Psoas muscle (tissue), 8 donors: Measurements from ENCODE around the gene C3orf38. TPM values are rescaled to one million over a fixed set of nuclear protein-coding genes. Genes with fewer than 3 reads are reported as not detected.
A peak's percentile ranks its signal among the peaks of the same experiment; 100 is the strongest.

Experiments used
- ATAC-seq, 4 donors: fragments of 200-7000 bp; cut with Tn5 transposase; one replicate each; pipeline ENCODE4 v1.9.1; 2020; ENCODE audit warnings: moderate library complexity in 3 of 4, mild to moderate bottlenecking in 2 of 4
- DNase-seq, 2 donors: peaks; one replicate each; pipeline ENCODE4 v3.0.0-alpha.2; 2020
- H3K27ac ChIP-seq: fragments of 200-600 bp; one replicate; pipeline ENCODE4 v1.8.0; 2022
- H3K27me3 ChIP-seq, 3 donors: fragments of 200-600 bp in 1 of 3; one replicate each; pipeline versions ENCODE4 v1.6.1 to v1.8.0; 2013 to 2022; ENCODE audit warnings: low read length in 2 of 3, mild to moderate bottlenecking in 2 of 3, moderate library complexity in 1 of 3; ENCODE audit not compliant: insufficient read depth in 3 of 3
- H3K36me3 ChIP-seq, 2 donors: fragments of 200-600 bp in 1 of 2; one replicate each; pipeline versions ENCODE4 v1.6.1 to v1.8.0; 2013 to 2022; ENCODE audit warnings: low read depth in 1 of 2, mild to moderate bottlenecking in 1 of 2, moderate library complexity in 1 of 2; ENCODE audit not compliant: insufficient read depth in 1 of 2
- H3K4me1 ChIP-seq: fragments of 200-600 bp; one replicate; pipeline ENCODE4 v1.8.0; 2022
- H3K4me3 ChIP-seq: fragments of 200-600 bp; one replicate; pipeline ENCODE4 v1.8.0; 2022; ENCODE audit warnings: mild to moderate bottlenecking
- H3K9me3 ChIP-seq: fragments of 200-600 bp; one replicate; pipeline ENCODE4 v1.8.0; 2022
- WGBS, 3 donors: extraction: QIAGEN DNeasy Blood & Tissue Kit; methylation state at CpG; one replicate each; pipeline versions ENCODE4 v1.1.6 to v1.1.7; 2013; 5-methylcytosine and 5-hydroxymethylcytosine counted together
- intact Hi-C, 2 donors: fragments of 100-400 bp; cut with DNase I; formaldehyde crosslinking; loops; one replicate each; pipeline versions ENCODE4 v1.11.0 to v1.14.2; 2022
- polyA plus RNA-seq, 3 donors: library from polyadenylated mRNA; stranded (reverse); fragments of 200-250 nt; gene quantifications; one replicate each; pipeline ENCODE4 v1.2.3, GENCODE V29; 2013
- total RNA-seq, 4 donors: library from RNA; stranded (reverse); fragmentation: NEBNext Ultra II Directional in 2 of 4; extraction: Animal tissue kit (Norgen Biotek cat#: 25700) in 2 of 4; gene quantifications; one replicate each; pipeline versions ENCODE4 v1.2.1 to v1.2.4, GENCODE V29; 2021 to 2023
- TF ChIP-seq, protein P1 (sequence below): fragments of 200-600 bp; IDR thresholded peaks from one replicate; pipeline ENCODE4 v1.8.0; 2022; ENCODE audit warnings: antibody characterized with exemption
- donor health status: healthy with polysubstance abuse.
- donor health status: DM: no; HTN: no; CAD: no; lungs with moderate emphysema.
- donor health status: Bipolar disorder and iron deficiency.
- donor health status: healthy.
- donor health status: DM: yes; HTN: yes; CAD: no.
- donor health status: DM: no; HTN: no; CAD: no.
- donor health status: DM: no; HTN: no; CAD: no.
- donor health status: DM: yes; HTN: yes; CAD: no.

Gene C3orf38
- total and polyA plus RNA-seq, 7 donors: 6.5 to 14.8 (median 10.1) TPM

- DNase-seq: no peak
- no peak for ATAC-seq
- TF ChIP-seq, protein P1, sequence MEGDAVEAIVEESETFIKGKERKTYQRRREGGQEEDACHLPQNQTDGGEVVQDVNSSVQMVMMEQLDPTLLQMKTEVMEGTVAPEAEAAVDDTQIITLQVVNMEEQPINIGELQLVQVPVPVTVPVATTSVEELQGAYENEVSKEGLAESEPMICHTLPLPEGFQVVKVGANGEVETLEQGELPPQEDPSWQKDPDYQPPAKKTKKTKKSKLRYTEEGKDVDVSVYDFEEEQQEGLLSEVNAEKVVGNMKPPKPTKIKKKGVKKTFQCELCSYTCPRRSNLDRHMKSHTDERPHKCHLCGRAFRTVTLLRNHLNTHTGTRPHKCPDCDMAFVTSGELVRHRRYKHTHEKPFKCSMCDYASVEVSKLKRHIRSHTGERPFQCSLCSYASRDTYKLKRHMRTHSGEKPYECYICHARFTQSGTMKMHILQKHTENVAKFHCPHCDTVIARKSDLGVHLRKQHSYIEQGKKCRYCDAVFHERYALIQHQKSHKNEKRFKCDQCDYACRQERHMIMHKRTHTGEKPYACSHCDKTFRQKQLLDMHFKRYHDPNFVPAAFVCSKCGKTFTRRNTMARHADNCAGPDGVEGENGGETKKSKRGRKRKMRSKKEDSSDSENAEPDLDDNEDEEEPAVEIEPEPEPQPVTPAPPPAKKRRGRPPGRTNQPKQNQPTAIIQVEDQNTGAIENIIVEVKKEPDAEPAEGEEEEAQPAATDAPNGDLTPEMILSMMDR: no peak
- no peaks in the 10 kb centered on the region for H3K9me3 ChIP-seq
- no peaks in the 10 kb centered on the region for H3K4me1 ChIP-seq
- H3K4me3 ChIP-seq: no peak overlapping the region
- 41 to 60% (median 44%) methylated on average over 1 of the region's 1 CpG for WGBS, 3 donors
- no peaks in the 10 kb centered on the region for H3K36me3 ChIP-seq
- H3K27ac ChIP-seq: no peak overlapping the region
- no peaks in the 10 kb centered on the region for H3K27me3 ChIP-seq
- intact Hi-C loops: no loop called here
Measured at GRCh38 chr3:88198121-88198520, 48.4 kb downstream of the C3orf38 start.

- Histone ChIP-seq H3K4me1 (no peaks in the 10 kb centered on the region), H3K36me3 (no peaks in the 10 kb centered on the region), H3K9me3 (no peaks in the 10 kb centered on the region), H3K27me3 (no peaks in the 10 kb centered on the region), H3K4me3 (no peak overlapping the region), H3K27ac (no peak overlapping the region)
- TF ChIP-seq, protein P1: peak; percentile 77
- intact Hi-C loops: loop anchor here (5.0 to 10.0 kb wide), 3 partner anchors 901 to 1981 kb away; partner anchors contain the start of gene EPHA3 (in 2 of the 2)
- ATAC-seq (peak; percentile 74 to 92 (median 81)), DNase-seq (peak; percentile 42 to 73)
- 5 to 14% (median 9%) methylated on average over 5 of the region's 5 CpGs for WGBS, 3 donors
Measured at GRCh38 chr3:88203642-88204055, 53.9 kb downstream of the C3orf38 start.

Other genes with a start within 250 kb of the C3orf38 start
- 10 to 100 TPM; 39.1 to 46.2 (median 42.9) TPM for gene CGGBP1, start 91.0 kb upstream of the C3orf38 start, total RNA-seq
- gene CGGBP1, start 91.0 kb upstream of the C3orf38 start, polyA plus RNA-seq: 10 to 100 TPM; 27.4 to 63.2 (median 45.9) TPM
- 10 to 100 TPM in 2 of 4 donors, 1 to 10 TPM in 2; 8.8 to 10.7 (median 9.6) TPM for gene ZNF654, start 90.7 kb upstream of the C3orf38 start, total RNA-seq
- 1 to 10 TPM; 2.6 to 8.9 (median 3.2) TPM for gene ZNF654, start 90.7 kb upstream of the C3orf38 start, polyA plus RNA-seq